ENCODE measurements around the gene LRRC58.
"Not testable (repeated sequence)": the region's sequence is repeated elsewhere in the genome, so short reads cannot be mapped to it uniquely, and the experiment has no call there.

The LRRC58 gene

GRCh38 chr3:120291552-120291951 is 57.6 kb downstream of the LRRC58 start:
- not testable (repeated sequence) for H2AFZ ChIP-seq (ENCODE audit: low read length); H3K79me1 ChIP-seq (ENCODE audit: low read depth, low read length); H3K4me2 ChIP-seq (ENCODE audit: insufficient read depth, low read length, poor library complexity, severe bottlenecking); H3K4ac ChIP-seq (ENCODE audit: low read length); H3K23ac ChIP-seq (ENCODE audit: low read depth, low read length, poor library complexity); H2BK12ac ChIP-seq (ENCODE audit: low read length); H4K8ac ChIP-seq (ENCODE audit: low read depth, low read length); H4K91ac ChIP-seq (ENCODE audit: low read depth, low read length, poor library complexity); H2BK5ac ChIP-seq (ENCODE audit: low read length); H3K4me1 ChIP-seq (ENCODE audit: control insufficient read depth in 2 of 2, insufficient read depth in 1 of 2, low read depth in 1 of 2, low read length in 2 of 2); H3K18ac ChIP-seq (ENCODE audit: low read length); H2AK5ac ChIP-seq (ENCODE audit: low read depth, low read length); H3K27ac ChIP-seq (replicated peaks; ENCODE audit: low read length); H2BK15ac ChIP-seq (ENCODE audit: low read length); DNase-seq (ENCODE audit: low spot score); H3K4me3 ChIP-seq (ENCODE audit: low read length in 2 of 2); H3K27me3 ChIP-seq (ENCODE audit: control insufficient read depth in 3 of 3, insufficient read depth in 3 of 3, low read depth in 1 of 3, low read length in 3 of 3); H2BK120ac ChIP-seq (ENCODE audit: low read depth, low read length); H3K9ac ChIP-seq (ENCODE audit: low read depth, low read length, poor library complexity); H3K9me3 ChIP-seq (replicated peaks in 1 of 2; ENCODE audit: control insufficient read depth in 2 of 2, insufficient read depth in 1 of 2, low read depth in 1 of 2, low read length in 2 of 2); H3K14ac ChIP-seq (ENCODE audit: low read length); H3K36me3 ChIP-seq (replicated peaks in 1 of 2; ENCODE audit: control insufficient read depth in 2 of 2, insufficient read depth in 2 of 2, low read length in 2 of 2)
- no CpG with 5 or more reads among the region's 2 CpGs for WGBS, 2 donors (ENCODE audit: extremely low coverage in 2 of 2, insufficient read length in 2 of 2, insufficient replicate concordance in 1 of 2)

DNA sequence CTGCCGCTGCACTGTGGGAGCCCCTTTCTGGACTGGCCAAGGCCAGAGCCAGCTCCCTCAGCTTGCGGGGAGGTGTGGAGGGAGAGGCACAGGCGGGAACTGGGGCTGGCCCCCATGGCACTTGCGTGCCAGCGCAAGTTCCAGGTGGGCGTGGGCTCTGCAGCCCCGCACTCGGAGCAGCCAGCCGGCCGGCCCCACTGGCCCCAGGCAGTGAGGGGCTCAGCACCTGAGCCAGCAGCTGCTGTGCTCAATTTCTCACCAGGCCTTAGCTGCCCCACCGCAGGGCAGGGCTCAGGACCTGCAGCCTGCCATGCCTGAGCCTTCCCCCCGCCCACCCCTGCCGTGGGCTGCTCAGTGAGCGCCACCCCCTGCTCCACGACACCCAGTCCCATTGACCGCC is 59.5 kb downstream of the LRRC58 start:
- H3K9ac ChIP-seq (ENCODE audit: low read depth, low read length, poor library complexity), result no peak overlapping the region
- H3K36me3 ChIP-seq (replicated peaks in 1 of 2; ENCODE audit: control insufficient read depth in 2 of 2, insufficient read depth in 2 of 2, low read length in 2 of 2), result no peaks in the 10 kb centered on the region
- H3K9me3 ChIP-seq (replicated peaks in 1 of 2; ENCODE audit: control insufficient read depth in 2 of 2, insufficient read depth in 1 of 2, low read depth in 1 of 2, low read length in 2 of 2), result peaks cover 2% of the 10 kb centered on the region in 2 donors
- H4K8ac ChIP-seq (ENCODE audit: low read depth, low read length), result no peak overlapping the region
- no CpG with 5 or more reads among the region's 16 CpGs for WGBS, 2 donors (ENCODE audit: extremely low coverage in 2 of 2, insufficient read length in 2 of 2, insufficient replicate concordance in 1 of 2)
- H2BK12ac ChIP-seq (ENCODE audit: low read length), result no peak overlapping the region
- no peaks in the 10 kb centered on the region for H3K4me1 ChIP-seq (ENCODE audit: control insufficient read depth in 2 of 2, insufficient read depth in 1 of 2, low read depth in 1 of 2, low read length in 2 of 2)
- H3K18ac ChIP-seq (ENCODE audit: low read length), result no peak overlapping the region
- H3K4ac ChIP-seq (ENCODE audit: low read length), result no peak overlapping the region
- no peak overlapping the region for H3K23ac ChIP-seq (ENCODE audit: low read depth, low read length, poor library complexity)
- H3K14ac ChIP-seq (ENCODE audit: low read length), result no peak overlapping the region
- no peak overlapping the region for H3K4me3 ChIP-seq (ENCODE audit: low read length in 2 of 2)
- H3K79me1 ChIP-seq (ENCODE audit: low read depth, low read length), result no peaks in the 10 kb centered on the region
- no peak overlapping the region for H2BK5ac ChIP-seq (ENCODE audit: low read length)
- no peak overlapping the region for H4K91ac ChIP-seq (ENCODE audit: low read depth, low read length, poor library complexity)
- no peak overlapping the region for H2AFZ ChIP-seq (ENCODE audit: low read length)
- no peak overlapping the region for H2BK120ac ChIP-seq (ENCODE audit: low read depth, low read length)
- no peak overlapping the region for H3K27ac ChIP-seq (replicated peaks; ENCODE audit: low read length)
- H3K4me2 ChIP-seq (ENCODE audit: insufficient read depth, low read length, poor library complexity, severe bottlenecking), result no peak overlapping the region
- no peak for DNase-seq (ENCODE audit: low spot score)
- H2AK5ac ChIP-seq (ENCODE audit: low read depth, low read length), result no peak overlapping the region
- peaks cover 0 to 23% (median 9%) of the 10 kb centered on the region in 3 experiments for H3K27me3 ChIP-seq (ENCODE audit: control insufficient read depth in 3 of 3, insufficient read depth in 3 of 3, low read depth in 1 of 3, low read length in 3 of 3)
- H2BK15ac ChIP-seq (ENCODE audit: low read length), result no peak overlapping the region

GRCh38 chr3:120286465-120286864 is 62.7 kb downstream of the LRRC58 start:
- Histone ChIP-seq H2AK5ac (ENCODE audit: low read depth, low read length) (no peak overlapping the region), H4K91ac (ENCODE audit: low read depth, low read length, poor library complexity) (no peak overlapping the region), H3K23ac (ENCODE audit: low read depth, low read length, poor library complexity) (no peak overlapping the region), H2BK120ac (ENCODE audit: low read depth, low read length) (no peak overlapping the region), H2BK12ac (ENCODE audit: low read length) (no peak overlapping the region), H4K8ac (ENCODE audit: low read depth, low read length) (no peak overlapping the region), H3K4me3 (ENCODE audit: low read length in 2 of 2) (no peak overlapping the region), H3K4ac (ENCODE audit: low read length) (no peak overlapping the region), H3K79me1 (ENCODE audit: low read depth, low read length) (no peaks in the 10 kb centered on the region), H3K9me3 (replicated peaks in 1 of 2; ENCODE audit: control insufficient read depth in 2 of 2, insufficient read depth in 1 of 2, low read depth in 1 of 2, low read length in 2 of 2) (peaks cover 2% of the 10 kb centered on the region in 2 donors), H3K18ac (ENCODE audit: low read length) (no peak overlapping the region), H3K4me2 (ENCODE audit: insufficient read depth, low read length, poor library complexity, severe bottlenecking) (no peak overlapping the region), H3K36me3 (replicated peaks in 1 of 2; ENCODE audit: control insufficient read depth in 2 of 2, insufficient read depth in 2 of 2, low read length in 2 of 2) (no peaks in the 10 kb centered on the region), H2BK15ac (ENCODE audit: low read length) (no peak overlapping the region), H2AFZ (ENCODE audit: low read length) (no peak overlapping the region), H3K4me1 (ENCODE audit: control insufficient read depth in 2 of 2, insufficient read depth in 1 of 2, low read depth in 1 of 2, low read length in 2 of 2) (peaks cover 0 to 1% of the 10 kb centered on the region in 2 donors), H3K14ac (ENCODE audit: low read length) (no peak overlapping the region), H3K27me3 (ENCODE audit: control insufficient read depth in 3 of 3, insufficient read depth in 3 of 3, low read depth in 1 of 3, low read length in 3 of 3) (peaks cover 0 to 38% (median 13%) of the 10 kb centered on the region in 3 experiments), H3K27ac (replicated peaks; ENCODE audit: low read length) (no peak overlapping the region), H2BK5ac (ENCODE audit: low read length) (no peak overlapping the region), H3K9ac (ENCODE audit: low read depth, low read length, poor library complexity) (no peak overlapping the region)
- no CpG with 5 or more reads among the region's 2 CpGs for WGBS, 2 donors (ENCODE audit: extremely low coverage in 2 of 2, insufficient read length in 2 of 2, insufficient replicate concordance in 1 of 2)
- DNase-seq (ENCODE audit: low spot score), result no peak

- Histone ChIP-seq H3K27ac (replicated peaks; ENCODE audit: low read length) (no peak overlapping the region), H2BK5ac (ENCODE audit: low read length) (no peak overlapping the region), H2AK5ac (ENCODE audit: low read depth, low read length) (no peak overlapping the region), H3K4me1 (ENCODE audit: control insufficient read depth in 2 of 2, insufficient read depth in 1 of 2, low read depth in 1 of 2, low read length in 2 of 2) (peaks cover 0 to 2% of the 10 kb centered on the region in 2 donors), H2BK12ac (ENCODE audit: low read length) (no peak overlapping the region), H3K4me2 (ENCODE audit: insufficient read depth, low read length, poor library complexity, severe bottlenecking) (peak overlapping the region; percentile 77), H3K9ac (ENCODE audit: low read depth, low read length, poor library complexity) (no peak overlapping the region), H3K27me3 (ENCODE audit: control insufficient read depth in 3 of 3, insufficient read depth in 3 of 3, low read depth in 1 of 3, low read length in 3 of 3) (peaks cover 0 to 38% (median 13%) of the 10 kb centered on the region in 3 experiments), H3K4ac (ENCODE audit: low read length) (no peak overlapping the region), H2BK120ac (ENCODE audit: low read depth, low read length) (no peak overlapping the region), H4K91ac (ENCODE audit: low read depth, low read length, poor library complexity) (no peak overlapping the region), H4K8ac (ENCODE audit: low read depth, low read length) (no peak overlapping the region), H3K14ac (ENCODE audit: low read length) (no peak overlapping the region), H3K36me3 (replicated peaks in 1 of 2; ENCODE audit: control insufficient read depth in 2 of 2, insufficient read depth in 2 of 2, low read length in 2 of 2) (no peaks in the 10 kb centered on the region), H3K18ac (ENCODE audit: low read length) (peak overlapping the region; percentile 92), H3K79me1 (ENCODE audit: low read depth, low read length) (no peaks in the 10 kb centered on the region), H3K4me3 (ENCODE audit: low read length in 2 of 2) (peak overlapping the region in 1 of 2 donors; percentile 73), H3K23ac (ENCODE audit: low read depth, low read length, poor library complexity) (peak overlapping the region; percentile 52), H2AFZ (ENCODE audit: low read length) (peak overlapping the region; percentile 78), H2BK15ac (ENCODE audit: low read length) (no peak overlapping the region), H3K9me3 (replicated peaks in 1 of 2; ENCODE audit: control insufficient read depth in 2 of 2, insufficient read depth in 1 of 2, low read depth in 1 of 2, low read length in 2 of 2) (peaks cover 2% of the 10 kb centered on the region in 2 donors)
- no CpG with 5 or more reads among the region's 15 CpGs for WGBS, 2 donors (ENCODE audit: extremely low coverage in 2 of 2, insufficient read length in 2 of 2, insufficient replicate concordance in 1 of 2)
- DNase-seq (ENCODE audit: low spot score), result no peak
Measured at GRCh38 chr3:120285508-120285841, 63.7 kb downstream of the LRRC58 start.
